Esophagus muscularis mucosa (tissue), 3 donors: ENCODE data around the gene SLC25A29.
"Not testable (repeated sequence)": the region's sequence is repeated elsewhere in the genome, so short reads cannot be mapped to it uniquely, and the experiment has no call there.

ENCODE experiments used
- EP300 ChIP-seq: sonication (generic); formaldehyde crosslinking; IDR thresholded peaks from one replicate; pipeline ENCODE4 v1.6.1; 2017; ENCODE audit warnings: antibody characterized with exemption
- TF ChIP-seq, protein P1 (sequence below), 3 experiments: fragments of 200-600 bp in 2 of 3; fragments of 450-650 bp in 1 of 3; sonication (generic) in 2 of 3; IDR thresholded peaks; one replicate each; pipeline ENCODE4 v1.5.1; 2017 to 2019; ENCODE audit warnings: antibody characterized with exemption in 3 of 3, mild to moderate bottlenecking in 2 of 3, moderate library complexity in 1 of 3

- TF ChIP-seq, protein P1, sequence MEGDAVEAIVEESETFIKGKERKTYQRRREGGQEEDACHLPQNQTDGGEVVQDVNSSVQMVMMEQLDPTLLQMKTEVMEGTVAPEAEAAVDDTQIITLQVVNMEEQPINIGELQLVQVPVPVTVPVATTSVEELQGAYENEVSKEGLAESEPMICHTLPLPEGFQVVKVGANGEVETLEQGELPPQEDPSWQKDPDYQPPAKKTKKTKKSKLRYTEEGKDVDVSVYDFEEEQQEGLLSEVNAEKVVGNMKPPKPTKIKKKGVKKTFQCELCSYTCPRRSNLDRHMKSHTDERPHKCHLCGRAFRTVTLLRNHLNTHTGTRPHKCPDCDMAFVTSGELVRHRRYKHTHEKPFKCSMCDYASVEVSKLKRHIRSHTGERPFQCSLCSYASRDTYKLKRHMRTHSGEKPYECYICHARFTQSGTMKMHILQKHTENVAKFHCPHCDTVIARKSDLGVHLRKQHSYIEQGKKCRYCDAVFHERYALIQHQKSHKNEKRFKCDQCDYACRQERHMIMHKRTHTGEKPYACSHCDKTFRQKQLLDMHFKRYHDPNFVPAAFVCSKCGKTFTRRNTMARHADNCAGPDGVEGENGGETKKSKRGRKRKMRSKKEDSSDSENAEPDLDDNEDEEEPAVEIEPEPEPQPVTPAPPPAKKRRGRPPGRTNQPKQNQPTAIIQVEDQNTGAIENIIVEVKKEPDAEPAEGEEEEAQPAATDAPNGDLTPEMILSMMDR (IDR thresholded peaks at IDR 0.05) = not testable (repeated sequence)
- TF ChIP-seq EP300 = not testable (repeated sequence)
Measured at GRCh38 chr14:100344657-100345056, 38.4 kb upstream of the SLC25A29 start.
